SK-N-MC (cell line): ENCODE measurements around the gene PDZRN4.

ENCODE experiments used
- EZH2 ChIP-seq: fragments of 200-600 bp; sonication (generic); IDR thresholded peaks from one replicate; pipeline ENCODE4 v1.6.1; 2017; ENCODE audit warnings: antibody characterized with exemption
- FOXP2 ChIP-seq: optimal IDR thresholded peaks from 2 replicates; pipeline ENCODE3; 2011; ENCODE audit warnings: mild to moderate bottlenecking, moderate library complexity; ENCODE audit not compliant: insufficient read depth; ENCODE audit errors: extremely low read length, control extremely low read depth
- POLR2AphosphoS5 ChIP-seq: IDR thresholded peaks from 2 replicates; pipeline ENCODE4 v1.6.1; 2012; ENCODE audit warnings: mild to moderate bottlenecking, low read depth, low read length, borderline replicate concordance

DNA sequence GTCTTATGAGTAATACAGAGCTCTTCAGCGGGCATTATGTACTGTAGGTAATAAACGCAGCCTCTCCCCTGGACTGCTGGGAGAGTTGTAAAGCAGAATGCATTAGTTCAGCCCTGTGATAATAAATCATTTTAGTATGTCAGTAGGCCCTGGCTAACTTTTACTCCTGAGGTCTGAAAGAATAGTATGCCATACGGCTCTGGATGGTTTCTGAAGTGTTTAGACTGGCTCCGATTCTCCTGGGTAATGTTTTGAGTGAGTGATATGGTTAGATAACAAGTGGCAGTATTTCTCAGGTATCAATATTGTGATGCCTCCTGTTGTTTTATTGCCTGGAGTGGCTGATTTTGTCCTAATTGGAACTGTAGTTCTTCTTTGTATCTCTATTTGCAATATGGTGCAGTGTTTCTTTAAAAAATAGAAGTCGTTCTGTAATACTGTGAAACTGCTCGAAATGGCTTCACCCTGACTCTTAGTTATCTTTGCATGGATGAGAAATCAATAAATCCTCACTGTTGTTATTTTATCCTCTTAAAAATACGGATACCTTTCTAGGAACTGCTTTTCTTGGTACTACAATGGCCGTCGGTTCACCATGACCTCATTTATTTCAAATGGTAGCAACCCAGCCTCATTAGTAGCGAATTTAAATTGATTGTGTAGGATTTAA is 100.2 kb downstream of the PDZRN4 start:
- TF ChIP-seq EZH2 (no peak), POLR2AphosphoS5 (no peak), FOXP2 (no peak)
